Measurements from ENCODE around the gene PLEKHO2. TPM values are rescaled to one million over a fixed set of nuclear protein-coding genes. Genes with fewer than 3 reads are reported as not detected.

The PLEKHO2 gene
- total and polyA plus RNA-seq, 2 of the 8 experiments (the other 6 are each of a cell fraction or from before 2014, with no cell fraction given) = 16.9 to 20.1 TPM

DNA sequence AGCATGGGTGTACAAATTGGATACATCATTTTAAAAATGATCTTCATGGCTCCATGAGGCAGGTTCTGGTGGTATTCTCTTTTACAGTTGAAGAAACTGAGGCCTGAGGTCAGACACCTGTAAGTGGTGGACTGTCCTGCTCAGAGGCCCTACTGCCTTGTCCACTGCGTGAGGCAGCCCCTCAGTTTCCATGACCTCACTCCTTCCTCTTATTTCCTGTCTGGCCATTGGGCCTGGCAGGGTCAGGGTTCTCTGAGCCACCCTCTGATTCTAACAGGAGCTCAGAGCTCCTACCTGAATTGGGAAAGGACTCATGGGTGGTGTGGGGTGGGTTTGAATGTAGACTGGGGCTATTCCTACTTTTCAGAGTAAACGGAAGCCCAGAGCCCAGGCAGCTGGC lies 17.5 kb downstream of the PLEKHO2 start:
- Histone ChIP-seq H3K9ac (replicated peaks in 1 of 4; ENCODE audit: extremely low read depth in 1 of 4, low read depth in 3 of 4, low read length in 3 of 4) (no peak overlapping the region), H3K9me3 (ENCODE audit: insufficient read depth in 2 of 2, low read depth in 1 of 2, low read length in 1 of 2) (no peaks in the 10 kb centered on the region), H3K23me2 (ENCODE audit: low read depth, low read length) (no peaks in the 10 kb centered on the region), H3K27me3 (replicated peaks in 1 of 4; ENCODE audit: control insufficient read depth in 3 of 4, extremely low read depth in 1 of 4, insufficient read depth in 3 of 4, low read length in 3 of 4) (no peaks in the 10 kb centered on the region), H2AK5ac (ENCODE audit: low read depth, low read length) (no peak overlapping the region), H2AFZ (ENCODE audit: low read length) (no peak overlapping the region), H3K27ac (ENCODE audit: low read depth, low read length) (no peak overlapping the region), H3K36me3 (ENCODE audit: control insufficient read depth in 2 of 4, insufficient read depth in 4 of 4, low read length in 3 of 4) (peaks cover 4 to 26% (median 14%) of the 10 kb centered on the region in 4 experiments; a peak in 6 of 8 replicates), H3K4ac (replicated peaks; ENCODE audit: insufficient read length, low read depth, low read length) (no peak overlapping the region), H4K20me1 (replicated peaks in 1 of 2; ENCODE audit: control insufficient read depth in 1 of 2, insufficient read depth in 2 of 2, low read length in 2 of 2) (peaks cover 2 to 18% of the 10 kb centered on the region in 2 experiments), H2BK15ac (ENCODE audit: low read length) (no peak overlapping the region), H2BK12ac (ENCODE audit: low read depth, low read length) (no peak overlapping the region), H3K18ac (ENCODE audit: extremely low read depth, low read length) (no peak overlapping the region), H3K4me3 (ENCODE audit: extremely low read depth in 1 of 4, insufficient read depth in 2 of 4, low read depth in 3 of 4, low read length in 4 of 4) (no peak overlapping the region), H4K91ac (replicated peaks; ENCODE audit: insufficient read length, low read length) (no peak overlapping the region), H2BK120ac (replicated peaks; ENCODE audit: low read depth, low read length) (no peak overlapping the region), H3K23ac (ENCODE audit: insufficient read length) (no peak overlapping the region), H2BK20ac (ENCODE audit: low read length) (no peak overlapping the region), H3K14ac (ENCODE audit: insufficient read length) (no peak overlapping the region), H3K4me2 (ENCODE audit: insufficient read depth in 1 of 2, low read depth in 2 of 2, low read length in 2 of 2) (no peak overlapping the region), H4K8ac (ENCODE audit: extremely low read depth, insufficient read depth, low read length) (no peak overlapping the region), H4K5ac (ENCODE audit: insufficient read length, low read depth, low read length) (no peak overlapping the region), H3K56ac (replicated peaks; ENCODE audit: insufficient read length, low read depth, low read length) (no peak overlapping the region), H3K79me2 (ENCODE audit: control insufficient read depth in 1 of 2, insufficient read depth in 2 of 2, low read length in 2 of 2) (peaks cover 0 to 31% of the 10 kb centered on the region in 2 experiments; a peak in 2 of 4 replicates), H2BK5ac (ENCODE audit: low read depth, low read length) (no peak overlapping the region), H3K4me1 (replicated peaks in 1 of 4; ENCODE audit: control insufficient read depth in 3 of 4, insufficient read depth in 4 of 4, low read length in 3 of 4) (peaks cover 0 to 27% (median 17%) of the 10 kb centered on the region in 4 experiments; a peak in 6 of 7 replicates), H3K79me1 (ENCODE audit: low read depth, low read length) (peaks cover 22% of the 10 kb centered on the region)
- no peak for FAIRE-seq
- 100% methylated on average over 2 of the region's 2 CpGs; no CpG with 5 or more reads in 1 of the 2 experiments for WGBS, 2 experiments (ENCODE audit: extremely low coverage in 1 of 2, insufficient coverage in 1 of 2, insufficient read length in 1 of 2, insufficient replicate concordance in 2 of 2, low coverage in 1 of 2, low lambda C conversion rate in 2 of 2, missing lambda C conversion rate in 1 of 2)
- DNase-seq (ENCODE audit: low read depth in 1 of 2, low spot score in 2 of 2) = no peak
- ChIA-PET POLR2A (ENCODE audit: partially characterized antibody) (interaction anchor here (1.0 to 1.9 kb wide), 6 partner anchors 11 to 33 kb away, joined by 3 to 7 read pairs (median 4); partner anchors contain the start of gene PIF1), CTCF (ENCODE audit: partially characterized antibody) (interaction anchor here (0.8 to 1.5 kb wide), 6 partner anchors 9 to 170 kb away, joined by 3 to 5 read pairs (median 3); no protein-coding TSS in a partner anchor)
- TF ChIP-seq SP4 (IDR thresholded peaks at IDR 0.05; ENCODE audit: low read length) (no peak), EZH2 (IDR thresholded peaks at IDR 0.05; ENCODE audit: low read depth, low read length, severe bottlenecking) (no peak), ASH2L (IDR thresholded peaks at IDR 0.05; ENCODE audit: low read length) (no peak)

All from H1 (cell line).